Type B pancreatic cell (in vitro differentiated cells): Measurements from ENCODE around the gene PRPF40B. TPM values are rescaled to one million over a fixed set of nuclear protein-coding genes. Genes with fewer than 3 reads are reported as not detected.
A peak's percentile ranks its signal among the peaks of the same experiment; 100 is the strongest.

Experiments used
- DNase-seq: peaks from one replicate; pipeline ENCODE4 v3.0.0; 2021; ENCODE audit warnings: mixed read lengths; ENCODE audit not compliant: unreplicated experiment; ENCODE audit errors: extremely low spot score
- H3K27ac Mint-ChIP-seq: 2 replicates; pipeline ENCODE4 v1.8.0; 2021; ENCODE audit warnings: mild to moderate bottlenecking, mixed read lengths
- H3K27me3 Mint-ChIP-seq: 2 replicates; pipeline ENCODE4 v1.8.0; 2021; ENCODE audit warnings: mixed read lengths
- H3K36me3 Mint-ChIP-seq: 2 replicates; pipeline ENCODE4 v1.8.0; 2021; ENCODE audit warnings: mixed read lengths
- H3K4me1 Mint-ChIP-seq: one replicate; pipeline ENCODE4 v1.8.0; 2021; ENCODE audit warnings: mixed read lengths; ENCODE audit not compliant: unreplicated experiment
- H3K4me3 Mint-ChIP-seq: 2 replicates; pipeline ENCODE4 v1.8.0; 2021; ENCODE audit warnings: mild to moderate bottlenecking, mixed read lengths
- H3K9me3 Mint-ChIP-seq: 2 replicates; pipeline ENCODE4 v1.8.0; 2021; ENCODE audit warnings: mixed read lengths
- total RNA-seq: library from RNA; stranded (reverse); gene quantifications from 2 replicates; pipeline ENCODE4 v1.2.1, GENCODE V29; 2021; ENCODE audit warnings: low replicate concordance
- TF ChIP-seq, protein P1 (sequence below): fragments of 200-600 bp; sonication (generic); conservative IDR thresholded peaks from 2 replicates; pipeline ENCODE4 v1.5.0; 2021; ENCODE audit warnings: antibody characterized with exemption, mild to moderate bottlenecking

Gene PRPF40B
- total RNA-seq, 1 donor from 2014 or later, result 35.4 TPM

DNA sequence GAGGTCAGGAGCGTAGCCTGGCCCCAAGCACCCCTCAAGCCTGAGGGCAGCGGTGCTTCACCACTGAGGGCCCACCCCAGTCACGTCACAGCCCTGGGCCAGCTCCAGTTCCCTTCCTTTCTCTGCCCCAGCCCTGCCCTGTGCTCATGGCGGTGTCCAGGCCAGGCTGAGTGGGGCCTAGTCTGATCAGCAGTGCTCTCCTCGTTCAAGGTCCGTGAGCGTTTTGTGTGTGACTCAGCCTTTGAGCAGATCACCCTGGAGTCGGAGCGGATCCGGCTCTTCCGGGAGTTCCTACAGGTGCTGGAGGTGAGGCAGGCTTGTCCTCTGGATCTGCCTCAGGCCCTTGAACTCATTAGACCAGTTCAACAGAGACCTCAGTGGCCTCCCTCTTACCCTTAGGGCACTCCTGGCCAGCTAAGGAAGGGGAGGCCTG is 19.0 kb downstream of the PRPF40B start:
- TF ChIP-seq, protein P1, sequence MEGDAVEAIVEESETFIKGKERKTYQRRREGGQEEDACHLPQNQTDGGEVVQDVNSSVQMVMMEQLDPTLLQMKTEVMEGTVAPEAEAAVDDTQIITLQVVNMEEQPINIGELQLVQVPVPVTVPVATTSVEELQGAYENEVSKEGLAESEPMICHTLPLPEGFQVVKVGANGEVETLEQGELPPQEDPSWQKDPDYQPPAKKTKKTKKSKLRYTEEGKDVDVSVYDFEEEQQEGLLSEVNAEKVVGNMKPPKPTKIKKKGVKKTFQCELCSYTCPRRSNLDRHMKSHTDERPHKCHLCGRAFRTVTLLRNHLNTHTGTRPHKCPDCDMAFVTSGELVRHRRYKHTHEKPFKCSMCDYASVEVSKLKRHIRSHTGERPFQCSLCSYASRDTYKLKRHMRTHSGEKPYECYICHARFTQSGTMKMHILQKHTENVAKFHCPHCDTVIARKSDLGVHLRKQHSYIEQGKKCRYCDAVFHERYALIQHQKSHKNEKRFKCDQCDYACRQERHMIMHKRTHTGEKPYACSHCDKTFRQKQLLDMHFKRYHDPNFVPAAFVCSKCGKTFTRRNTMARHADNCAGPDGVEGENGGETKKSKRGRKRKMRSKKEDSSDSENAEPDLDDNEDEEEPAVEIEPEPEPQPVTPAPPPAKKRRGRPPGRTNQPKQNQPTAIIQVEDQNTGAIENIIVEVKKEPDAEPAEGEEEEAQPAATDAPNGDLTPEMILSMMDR, result no peak
- no peaks in the 10 kb centered on the region for H3K9me3 Mint-ChIP-seq
- H3K4me3 Mint-ChIP-seq, result no peak overlapping the region
- H3K27ac Mint-ChIP-seq, result no peak overlapping the region
- peaks cover 17% of the 10 kb centered on the region for H3K36me3 Mint-ChIP-seq
- H3K27me3 Mint-ChIP-seq, result no peaks in the 10 kb centered on the region
- H3K4me1 Mint-ChIP-seq, result peaks cover 12% of the 10 kb centered on the region
- DNase-seq, result no peak

DNA sequence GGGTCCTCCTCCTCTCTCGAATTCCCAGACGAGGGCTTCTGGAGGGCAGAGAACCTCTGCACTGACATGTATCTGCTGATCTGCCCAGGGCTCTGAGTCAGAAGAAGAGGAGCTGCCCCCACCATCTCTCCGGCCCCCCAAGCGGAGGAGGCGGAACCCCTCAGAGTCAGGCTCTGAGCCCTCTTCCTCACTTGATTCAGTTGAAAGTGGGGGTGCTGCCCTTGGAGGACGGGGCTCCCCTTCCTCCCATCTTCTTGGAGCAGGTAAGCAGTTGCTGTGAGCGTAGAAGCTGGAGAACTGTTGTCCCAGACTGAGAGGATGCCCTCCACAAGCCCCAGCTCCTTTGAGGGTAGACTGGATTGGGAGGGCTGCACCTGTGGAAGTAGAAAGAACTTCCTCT is 19.8 kb downstream of the PRPF40B start:
- no peaks in the 10 kb centered on the region for H3K27me3 Mint-ChIP-seq
- peaks cover 17% of the 10 kb centered on the region for H3K36me3 Mint-ChIP-seq
- DNase-seq, result no peak
- peaks cover 6% of the 10 kb centered on the region for H3K4me1 Mint-ChIP-seq
- H3K9me3 Mint-ChIP-seq, result no peaks in the 10 kb centered on the region
- H3K27ac Mint-ChIP-seq, result peak overlapping the region; percentile 41
- H3K4me3 Mint-ChIP-seq, result no peak overlapping the region
- TF ChIP-seq, protein P1, result no peak

DNA sequence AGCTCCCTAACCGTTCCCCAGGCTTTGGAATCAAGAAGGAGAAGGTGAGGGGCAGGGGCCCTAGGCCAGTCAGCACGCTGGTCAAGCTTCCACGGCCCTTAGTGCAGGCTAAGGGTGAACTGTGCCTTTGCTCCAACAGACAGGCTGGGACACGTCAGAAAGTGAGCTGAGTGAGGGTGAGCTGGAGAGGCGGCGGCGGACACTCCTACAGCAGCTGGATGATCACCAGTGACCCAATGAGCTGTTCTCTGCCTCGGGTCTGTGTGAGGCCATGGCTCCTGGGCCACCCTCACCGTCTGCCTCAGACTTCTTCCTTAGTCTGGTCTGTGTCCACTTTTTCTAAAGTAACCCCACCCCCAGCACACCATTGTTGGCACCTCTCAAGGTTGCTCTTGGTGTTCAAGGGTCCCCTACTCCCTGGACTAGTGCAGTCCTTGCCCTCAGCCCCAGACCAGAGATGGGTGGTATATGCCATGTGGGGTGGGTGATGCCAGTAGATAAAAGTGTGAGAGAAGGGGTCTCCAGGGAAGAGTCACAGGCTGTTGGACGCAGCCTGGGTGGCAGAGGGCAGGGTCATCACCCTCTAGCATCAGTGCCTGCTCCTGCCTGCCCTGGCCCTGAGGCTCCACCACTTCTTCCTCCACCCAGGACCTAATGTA is 20.7 kb downstream of the PRPF40B start:
- Mint-ChIP-seq H3K27ac (peak overlapping the region; percentile 75), H3K36me3 (peaks cover 14% of the 10 kb centered on the region)

DNA sequence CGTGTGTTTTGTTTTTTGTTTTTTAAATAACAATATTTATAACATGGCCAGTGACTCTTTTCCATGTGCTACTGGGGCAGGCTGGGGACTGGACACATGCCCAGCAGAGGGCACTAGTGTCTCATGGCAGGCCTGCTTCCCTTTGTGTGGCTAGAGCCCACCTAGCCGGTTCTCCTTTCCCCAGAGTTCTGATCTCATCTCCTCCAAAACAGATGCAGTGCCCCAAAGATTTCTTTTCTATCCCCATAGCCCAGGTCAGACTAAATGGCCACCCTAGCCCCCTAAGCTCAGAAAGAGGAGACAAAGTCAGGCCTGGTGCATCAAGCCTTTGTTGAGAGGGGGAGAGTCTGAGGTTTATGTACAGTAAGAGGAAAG is 21.2 kb downstream of the PRPF40B start:
- Mint-ChIP-seq H3K36me3 (peaks cover 10% of the 10 kb centered on the region), H3K9me3 (no peaks in the 10 kb centered on the region), H3K4me1 (peaks cover 11% of the 10 kb centered on the region), H3K27me3 (no peaks in the 10 kb centered on the region), H3K4me3 (peak overlapping the region; percentile 9), H3K27ac (peak overlapping the region; percentile 75)
- TF ChIP-seq, protein P1, result peak; percentile 94
- DNase-seq, result peak; percentile 84

More for the DNA sequence above, 20.7 kb downstream of the PRPF40B start:
- Mint-ChIP-seq H3K4me3 (no peak overlapping the region), H3K27me3 (no peaks in the 10 kb centered on the region), H3K9me3 (no peaks in the 10 kb centered on the region), H3K4me1 (peaks cover 11% of the 10 kb centered on the region)
- no peak for DNase-seq
- TF ChIP-seq, protein P1, result no peak

DNA sequence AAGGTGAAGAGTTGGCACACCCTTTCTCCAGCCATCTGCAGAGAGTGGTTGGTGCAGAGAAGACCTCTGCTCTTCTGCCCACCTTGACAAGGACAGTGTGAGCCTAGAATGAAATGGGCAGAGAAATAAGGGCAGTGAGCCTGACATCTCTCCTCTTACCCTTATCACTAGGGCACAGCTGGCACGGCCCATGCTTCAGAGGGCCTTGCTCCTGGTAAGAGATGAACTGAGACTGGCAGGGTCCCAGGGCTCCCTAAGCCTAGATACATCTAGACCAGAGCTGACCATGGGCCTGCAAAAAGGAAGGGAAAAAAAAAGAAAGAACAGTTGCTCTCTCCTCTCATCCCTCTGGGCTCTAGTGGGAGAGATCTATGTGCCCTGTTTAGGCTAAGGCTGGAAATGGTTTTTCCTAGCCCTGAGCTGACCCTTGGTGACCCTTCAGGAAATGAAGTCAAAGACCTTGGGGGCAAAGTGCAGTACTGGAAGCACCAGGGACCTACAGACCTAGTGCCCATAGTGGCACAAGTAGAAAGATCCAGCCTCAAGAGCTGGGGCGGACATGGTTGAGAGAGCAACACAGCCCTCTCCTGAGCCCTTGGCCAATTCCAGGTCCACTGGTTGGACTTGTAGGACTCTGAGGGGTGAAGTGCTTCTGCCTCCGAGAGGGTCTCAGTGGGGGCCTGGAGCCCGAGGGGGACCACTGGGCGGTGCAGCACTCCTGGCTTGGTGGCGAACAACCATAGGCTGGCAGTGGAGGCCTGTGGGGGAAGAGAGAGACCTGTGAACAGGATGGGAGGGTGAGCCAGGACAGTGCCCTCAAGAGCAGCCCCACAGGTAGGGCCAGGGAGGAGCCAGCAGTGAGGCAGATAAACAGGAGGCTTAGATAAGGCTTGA is 22.0 kb downstream of the PRPF40B start:
- no peak for DNase-seq
- Mint-ChIP-seq H3K36me3 (peaks cover 5% of the 10 kb centered on the region), H3K4me3 (no peak overlapping the region), H3K27ac (no peak overlapping the region), H3K9me3 (no peaks in the 10 kb centered on the region), H3K27me3 (no peaks in the 10 kb centered on the region), H3K4me1 (peaks cover 11% of the 10 kb centered on the region)
- TF ChIP-seq, protein P1, result no peak
